Chondrocyte (in vitro differentiated cells): ENCODE results near the gene MBD4. TPM values are rescaled to one million over a fixed set of nuclear protein-coding genes. Genes with fewer than 3 reads are reported as not detected.

Experiments
- DNase-seq: peaks from one replicate; pipeline ENCODE4 v3.0.0; 2021; ENCODE audit warnings: mixed read lengths, low spot score
- H3K27ac Mint-ChIP-seq: one replicate; pipeline ENCODE4 v1.8.0; 2021; ENCODE audit warnings: mild to moderate bottlenecking, moderate library complexity, mixed read lengths; ENCODE audit not compliant: unreplicated experiment
- H3K27me3 Mint-ChIP-seq: 2 replicates; pipeline ENCODE4 v1.8.0; 2021; ENCODE audit warnings: low read depth, mixed read lengths
- H3K36me3 Mint-ChIP-seq: 2 replicates; pipeline ENCODE4 v1.8.0; 2021; ENCODE audit warnings: low read depth, mixed read lengths
- H3K4me1 Mint-ChIP-seq: 2 replicates; pipeline ENCODE4 v1.8.0; 2021; ENCODE audit warnings: low read depth, mild to moderate bottlenecking, mixed read lengths
- H3K4me3 Mint-ChIP-seq: one replicate; pipeline ENCODE4 v1.8.0; 2021; ENCODE audit warnings: mild to moderate bottlenecking, moderate library complexity, mixed read lengths; ENCODE audit not compliant: unreplicated experiment
- H3K9me3 Mint-ChIP-seq: 2 replicates; pipeline ENCODE4 v1.8.0; 2021; ENCODE audit warnings: low read depth, mixed read lengths
- CTCF ChIP-seq: fragments of 200-600 bp; sonication (generic); IDR thresholded peaks from 2 replicates; pipeline ENCODE4 v1.5.0; 2021; ENCODE audit warnings: antibody characterized with exemption, mild to moderate bottlenecking, moderate library complexity
- total RNA-seq: library from RNA; stranded (reverse); gene quantifications from 3 replicates; pipeline ENCODE4 v1.2.1, GENCODE V29; 2021

MBD4 gene
- total RNA-seq, 1 donor from 2014 or later: 20.6 TPM

GRCh38 chr3:129442947-129443346 is 3.2 kb upstream of the MBD4 start:
- Mint-ChIP-seq H3K27me3 (no peaks in the 10 kb centered on the region), H3K36me3 (no peaks in the 10 kb centered on the region), H3K9me3 (no peaks in the 10 kb centered on the region), H3K4me3 (no peak overlapping the region), H3K4me1 (peaks cover 49% of the 10 kb centered on the region), H3K27ac (no peak overlapping the region)
- DNase-seq: no peak
- TF ChIP-seq CTCF: no peak

GRCh38 chr3:129442486-129442885 is 2.7 kb upstream of the MBD4 start:
- Mint-ChIP-seq H3K4me3 (no peak overlapping the region), H3K4me1 (peaks cover 52% of the 10 kb centered on the region), H3K27ac (peak overlapping the region; percentile 99), H3K9me3 (no peaks in the 10 kb centered on the region), H3K36me3 (peaks cover 4% of the 10 kb centered on the region), H3K27me3 (no peaks in the 10 kb centered on the region)
- DNase-seq: no peak
- no peak for TF ChIP-seq CTCF

- TF ChIP-seq CTCF: peak; percentile 36
- Mint-ChIP-seq H3K27me3 (no peaks in the 10 kb centered on the region), H3K4me3 (peak overlapping the region; percentile 95), H3K36me3 (peaks cover 5% of the 10 kb centered on the region), H3K4me1 (peaks cover 48% of the 10 kb centered on the region), H3K27ac (peak overlapping the region; percentile 99), H3K9me3 (no peaks in the 10 kb centered on the region)
- DNase-seq: no peak
Measured at GRCh38 chr3:129441782-129442181, 2.0 kb upstream of the MBD4 start.

GRCh38 chr3:129441215-129441614 is 1.5 kb upstream of the MBD4 start:
- H3K36me3 Mint-ChIP-seq: peaks cover 8% of the 10 kb centered on the region
- no peak for DNase-seq
- H3K27ac Mint-ChIP-seq: peak overlapping the region; percentile 99
- no peaks in the 10 kb centered on the region for H3K9me3 Mint-ChIP-seq
- H3K4me1 Mint-ChIP-seq: peaks cover 46% of the 10 kb centered on the region
- H3K27me3 Mint-ChIP-seq: no peaks in the 10 kb centered on the region
- no peak for TF ChIP-seq CTCF
- peak overlapping the region; percentile 95 for H3K4me3 Mint-ChIP-seq

- no peak for TF ChIP-seq CTCF
- H3K27ac Mint-ChIP-seq: peak overlapping the region; percentile 99
- H3K36me3 Mint-ChIP-seq: peaks cover 10% of the 10 kb centered on the region
- no peak for DNase-seq
- H3K9me3 Mint-ChIP-seq: no peaks in the 10 kb centered on the region
- H3K27me3 Mint-ChIP-seq: no peaks in the 10 kb centered on the region
- H3K4me1 Mint-ChIP-seq: peaks cover 46% of the 10 kb centered on the region
- H3K4me3 Mint-ChIP-seq: peak overlapping the region; percentile 95
Measured at GRCh38 chr3:129440618-129441190, 956 bp upstream of the MBD4 start.
